OCI-LY1 (cell line): Measurements from ENCODE around the gene KRTAP12-2.

Source experiments
- H2AFZ ChIP-seq: fragments of 200-600 bp; sonication (generic), shearing (Covaris generic); 2 replicates; pipeline ENCODE4 v1.6.0; 2014; ENCODE audit warnings: antibody characterized with exemption, mild to moderate bottlenecking, low read length
- H3F3A ChIP-seq: fragments of 200-600 bp; sonication (generic), shearing (Covaris generic); 2 replicates; pipeline ENCODE4 v1.6.0; 2014; ENCODE audit warnings: mild to moderate bottlenecking, antibody characterized with exemption, low read length, moderate library complexity; ENCODE audit not compliant: insufficient read depth
- H3K27ac ChIP-seq: fragments of 200-600 bp; sonication (generic); 2 replicates; pipeline ENCODE4 v1.5.1; 2014; ENCODE audit warnings: low read length, mixed run types, mild to moderate bottlenecking, low read depth; ENCODE audit not compliant: poor library complexity, severe bottlenecking
- H3K27me3 ChIP-seq: fragments of 200-600 bp; sonication (generic); 2 replicates; pipeline ENCODE4 v1.6.0; 2014; ENCODE audit warnings: antibody characterized with exemption, mild to moderate bottlenecking, low read length, moderate library complexity; ENCODE audit not compliant: insufficient read depth
- H3K36me3 ChIP-seq: fragments of 200-600 bp; sonication (generic); 2 replicates; pipeline ENCODE4 v1.6.1; 2014; ENCODE audit warnings: mild to moderate bottlenecking, antibody characterized with exemption, low read length, moderate library complexity, mixed read lengths; ENCODE audit not compliant: insufficient read depth
- H3K4me1 ChIP-seq: fragments of 200-600 bp; sonication (generic); 2 replicates; pipeline ENCODE4 v1.5.1; 2014; ENCODE audit warnings: mild to moderate bottlenecking, low read length, moderate library complexity; ENCODE audit not compliant: insufficient read depth, severe bottlenecking
- H3K4me2 ChIP-seq: fragments of 200-600 bp; sonication (generic), shearing (Covaris generic); 2 replicates; pipeline ENCODE4 v1.6.1; 2014; ENCODE audit warnings: low read length
- H3K4me3 ChIP-seq: fragments of 200-600 bp; sonication (generic); 2 replicates; pipeline ENCODE4 v1.5.1; 2014; ENCODE audit warnings: low read length, low read depth, mild to moderate bottlenecking, mixed read lengths; ENCODE audit not compliant: poor library complexity, severe bottlenecking
- H3K79me2 ChIP-seq: fragments of 200-600 bp; shearing (Covaris generic); 2 replicates; pipeline ENCODE4 v1.6.1; 2016; ENCODE audit warnings: mixed run types, low read length, mixed read lengths; ENCODE audit not compliant: insufficient read depth
- H3K9ac ChIP-seq: fragments of 200-600 bp; sonication (generic), shearing (Covaris generic); 2 replicates; pipeline ENCODE4 v1.6.1; 2014; ENCODE audit warnings: mild to moderate bottlenecking, low read length, mixed read lengths
- H3K9me2 ChIP-seq: fragments of 200-600 bp; sonication (generic), shearing (Covaris generic); 2 replicates; pipeline ENCODE4 v1.6.1; 2014; ENCODE audit warnings: low read depth, mild to moderate bottlenecking, low read length, mixed read lengths
- H3K9me3 ChIP-seq: fragments of 200-600 bp; shearing (Covaris generic); 2 replicates; pipeline ENCODE4 v1.6.1; 2014; ENCODE audit warnings: low read length, mixed read lengths
- H4K20me1 ChIP-seq: fragments of 200-600 bp; sonication (generic), shearing (Covaris generic); 2 replicates; pipeline ENCODE4 v1.6.0; 2016; ENCODE audit warnings: mild to moderate bottlenecking, low read length; ENCODE audit not compliant: insufficient read depth
- CTCF ChIP-seq: fragments of 200-600 bp; sonication (generic), shearing (Covaris generic); IDR thresholded peaks from 2 replicates; pipeline ENCODE4 v1.5.1; 2017; ENCODE audit warnings: mild to moderate bottlenecking, antibody characterized with exemption, low read length, moderate library complexity, mixed read lengths
- EZH2 ChIP-seq: fragments of 200-600 bp; sonication (generic), shearing (Covaris generic); IDR thresholded peaks from 2 replicates; pipeline ENCODE4 v1.8.0; 2017; ENCODE audit warnings: borderline replicate concordance, mixed run types, mild to moderate bottlenecking, antibody characterized with exemption, low read length, moderate library complexity, mixed read lengths

The KRTAP12-2 gene

GRCh38 chr21:44666401-44667320, at the start of gene KRTAP12-2:
TSS of gene KRTAP12-2 (minus strand) at chr21:44666927. CDS start at chr21:44666886, 41 bp downstream.
- TF ChIP-seq CTCF (no peak), EZH2 (no peak)
- no peaks in the 10 kb centered on the region for H3K9me2 ChIP-seq
- H3K9me3 ChIP-seq = no peaks in the 10 kb centered on the region
- no peaks in the 10 kb centered on the region for H3K4me1 ChIP-seq
- no peak within 1 kb of the TSS for H3K27ac ChIP-seq
- H4K20me1 ChIP-seq = no peaks in the 10 kb centered on the region
- no peak within 1 kb of the TSS for H3K4me2 ChIP-seq
- H3K9ac ChIP-seq = no peak within 1 kb of the TSS
- no peaks in the 10 kb centered on the region; the same call in 1 of the 2 replicates for H3K27me3 ChIP-seq
- no peaks in the 10 kb centered on the region for H3K36me3 ChIP-seq
- no peak within 1 kb of the TSS for H3K4me3 ChIP-seq
- no peak within 1 kb of the TSS for H2AFZ ChIP-seq
- no peaks in the 10 kb centered on the region for H3F3A ChIP-seq
- H3K79me2 ChIP-seq = no peaks in the 10 kb centered on the region

GRCh38 chr21:44714905-44715304, 48.2 kb upstream of the KRTAP12-2 start:
- H3F3A ChIP-seq = no peaks in the 10 kb centered on the region
- no peak overlapping the region for H3K4me3 ChIP-seq
- no peaks in the 10 kb centered on the region for H3K9me3 ChIP-seq
- H4K20me1 ChIP-seq = no peaks in the 10 kb centered on the region
- H2AFZ ChIP-seq = no peak overlapping the region
- H3K9me2 ChIP-seq = no peaks in the 10 kb centered on the region
- H3K27me3 ChIP-seq = no peaks in the 10 kb centered on the region
- H3K27ac ChIP-seq = no peak overlapping the region
- H3K4me1 ChIP-seq = no peaks in the 10 kb centered on the region
- H3K36me3 ChIP-seq = no peaks in the 10 kb centered on the region
- H3K4me2 ChIP-seq = no peak overlapping the region
- H3K79me2 ChIP-seq = no peaks in the 10 kb centered on the region
- TF ChIP-seq EZH2 = no peak
- no peak for TF ChIP-seq CTCF
- H3K9ac ChIP-seq = no peak overlapping the region

GRCh38 chr21:44713846-44714245, 47.1 kb upstream of the KRTAP12-2 start:
- Histone ChIP-seq H3K4me1 (no peaks in the 10 kb centered on the region), H3K36me3 (no peaks in the 10 kb centered on the region), H3K4me3 (no peak overlapping the region), H3K27me3 (no peaks in the 10 kb centered on the region), H3K4me2 (no peak overlapping the region), H3K9ac (no peak overlapping the region), H2AFZ (no peak overlapping the region), H3F3A (no peaks in the 10 kb centered on the region), H4K20me1 (no peaks in the 10 kb centered on the region), H3K9me3 (no peaks in the 10 kb centered on the region), H3K27ac (no peak overlapping the region), H3K9me2 (no peaks in the 10 kb centered on the region), H3K79me2 (no peaks in the 10 kb centered on the region)
- TF ChIP-seq EZH2 (no peak), CTCF (no peak)
